GM23248 (cell line): ENCODE measurements around the gene SETD5.

Source experiments
- EZH2 ChIP-seq: fragments of 200-600 bp; sonication (generic); IDR thresholded peaks from 2 replicates; pipeline ENCODE4 v1.6.1; 2018; ENCODE audit warnings: antibody characterized with exemption, mild to moderate bottlenecking; ENCODE audit not compliant: insufficient read depth, poor library complexity, severe bottlenecking
- EZH2phosphoT487 ChIP-seq: fragments of 200-600 bp; sonication (generic); IDR thresholded peaks from 2 replicates; pipeline ENCODE4 v1.6.1; 2018; ENCODE audit warnings: antibody characterized with exemption, moderate library complexity, mild to moderate bottlenecking, low read depth; ENCODE audit not compliant: insufficient read depth

GRCh38 chr3:9406856-9407626, 9.6 kb downstream of the SETD5 start:
- no peak for TF ChIP-seq EZH2phosphoT487
- TF ChIP-seq EZH2 = no peak
